Hepatocyte (in vitro differentiated cells): ENCODE measurements around the gene ADGRF3.
"Not testable (repeated sequence)": the region's sequence is repeated elsewhere in the genome, so short reads cannot be mapped to it uniquely, and the experiment has no call there.

ENCODE experiments used
- CTCF ChIP-seq: fragments of 200-600 bp; sonication (generic); IDR thresholded peaks from 2 replicates; pipeline ENCODE4 v1.5.1; 2016; ENCODE audit warnings: antibody characterized with exemption, mild to moderate bottlenecking; ENCODE audit not compliant: poor library complexity
- EZH2 ChIP-seq: fragments of 200-600 bp; sonication (generic); IDR thresholded peaks from 2 replicates; pipeline ENCODE4 v1.6.1; 2016; ENCODE audit warnings: antibody characterized with exemption, mild to moderate bottlenecking, borderline replicate concordance

DNA sequence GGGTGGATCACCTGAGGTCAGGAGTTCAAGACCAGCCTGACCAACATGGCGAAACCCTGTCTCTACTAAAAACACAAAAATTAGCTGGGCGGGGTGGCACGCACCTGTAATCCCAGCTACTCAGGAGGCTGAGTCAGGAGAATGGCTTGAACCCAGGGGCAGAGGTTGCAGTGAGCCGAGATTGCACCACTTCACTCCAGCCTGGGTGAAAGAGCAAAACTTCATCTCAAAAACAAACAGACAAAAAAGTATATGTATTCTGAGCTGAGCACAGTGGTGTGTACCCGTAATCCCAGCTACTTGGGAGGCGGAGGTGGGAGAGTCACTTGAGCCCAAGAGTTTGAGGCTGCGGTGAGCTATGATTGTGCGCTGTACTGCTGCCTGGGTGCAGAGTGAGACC is 15.3 kb downstream of the ADGRF3 start:
- TF ChIP-seq CTCF, EZH2: not testable (repeated sequence)
